Measurements from ENCODE around the gene CSNK1G1.

DNA sequence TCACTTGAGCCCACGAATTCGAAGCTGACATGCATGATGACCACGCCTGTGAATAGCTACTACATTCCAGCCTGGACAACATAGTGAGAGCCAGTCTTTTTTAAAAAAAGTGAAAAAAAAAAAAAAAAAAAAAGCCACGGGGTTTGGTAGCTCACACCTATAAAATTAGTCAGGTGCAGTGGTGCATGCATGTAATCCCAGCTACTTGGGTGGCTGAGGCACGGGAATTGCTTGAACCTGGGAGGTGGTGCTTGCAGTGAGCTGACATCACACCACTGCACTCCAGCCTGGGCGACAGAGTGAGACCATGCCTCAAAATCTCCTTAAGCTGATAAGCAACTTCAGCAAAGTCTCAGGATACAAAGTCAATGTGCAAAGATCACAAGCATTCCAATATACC lies 44.4 kb downstream of the CSNK1G1 start:
- TF ChIP-seq EZH2 (IDR thresholded peaks at IDR 0.05; ENCODE audit: insufficient read depth, low read length), result no peak
- TF ChIP-seq, protein P1, sequence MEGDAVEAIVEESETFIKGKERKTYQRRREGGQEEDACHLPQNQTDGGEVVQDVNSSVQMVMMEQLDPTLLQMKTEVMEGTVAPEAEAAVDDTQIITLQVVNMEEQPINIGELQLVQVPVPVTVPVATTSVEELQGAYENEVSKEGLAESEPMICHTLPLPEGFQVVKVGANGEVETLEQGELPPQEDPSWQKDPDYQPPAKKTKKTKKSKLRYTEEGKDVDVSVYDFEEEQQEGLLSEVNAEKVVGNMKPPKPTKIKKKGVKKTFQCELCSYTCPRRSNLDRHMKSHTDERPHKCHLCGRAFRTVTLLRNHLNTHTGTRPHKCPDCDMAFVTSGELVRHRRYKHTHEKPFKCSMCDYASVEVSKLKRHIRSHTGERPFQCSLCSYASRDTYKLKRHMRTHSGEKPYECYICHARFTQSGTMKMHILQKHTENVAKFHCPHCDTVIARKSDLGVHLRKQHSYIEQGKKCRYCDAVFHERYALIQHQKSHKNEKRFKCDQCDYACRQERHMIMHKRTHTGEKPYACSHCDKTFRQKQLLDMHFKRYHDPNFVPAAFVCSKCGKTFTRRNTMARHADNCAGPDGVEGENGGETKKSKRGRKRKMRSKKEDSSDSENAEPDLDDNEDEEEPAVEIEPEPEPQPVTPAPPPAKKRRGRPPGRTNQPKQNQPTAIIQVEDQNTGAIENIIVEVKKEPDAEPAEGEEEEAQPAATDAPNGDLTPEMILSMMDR (IDR thresholded peaks at IDR 0.05; ENCODE audit: insufficient read depth, low read depth, low read length), result no peak
